ENCODE results near the gene MRPS18A.

Gene MRPS18A

GRCh38 chr6:43630980-43631619, 56.5 kb downstream of the MRPS18A start:
- no peak for DNase-seq

- DNase-seq: peak; percentile 97
Observed at GRCh38 chr6:43629505-43630300, 57.9 kb downstream of the MRPS18A start.

GRCh38 chr6:43629104-43629504, 58.5 kb downstream of the MRPS18A start, which contains the start of gene GTPBP2:
Gene GTPBP2, minus strand, starts transcription at chr6:43629264. Its CDS starts 102 bp downstream, at chr6:43629162.
- DNase-seq: peak; percentile 99

GRCh38 chr6:43628393-43629103, 59.0 kb downstream of the MRPS18A start:
- DNase-seq: peak; percentile 45

- DNase-seq: peak; percentile 12
Observed at GRCh38 chr6:43627008-43627825, 60.4 kb downstream of the MRPS18A start.

- DNase-seq: no peak
Observed at GRCh38 chr6:43625393-43625992, 62.1 kb downstream of the MRPS18A start.

GRCh38 chr6:43624786-43625288, 62.8 kb downstream of the MRPS18A start:
- DNase-seq: no peak

GRCh38 chr6:43623880-43624785, 63.5 kb downstream of the MRPS18A start:
- no peak for DNase-seq

- DNase-seq: no peak
Observed at GRCh38 chr6:43622541-43622940, 65.0 kb downstream of the MRPS18A start.

- no peak for DNase-seq
Observed at GRCh38 chr6:43621836-43622180, 65.8 kb downstream of the MRPS18A start.
